Esophagus squamous epithelium (tissue), 4 donors: ENCODE results near the gene TUBB2B.

Source experiments
- POLR2A ChIP-seq, 4 donors: fragments of 450-650 bp; IDR thresholded peaks; one replicate each; pipeline ENCODE4 v1.6.1; 2017; ENCODE audit warnings: antibody characterized with exemption in 4 of 4, mild to moderate bottlenecking in 4 of 4, moderate library complexity in 3 of 4
- TF ChIP-seq, protein P1 (sequence below), 6 experiments: fragments of 450-650 bp in 4 of 6; fragments of 200-600 bp in 2 of 6; sonication (generic) in 2 of 6; IDR thresholded peaks; one replicate each; pipeline ENCODE4 v1.5.1; 2016 to 2019; ENCODE audit warnings: antibody characterized with exemption in 6 of 6, mild to moderate bottlenecking in 4 of 6, moderate library complexity in 4 of 6

DNA sequence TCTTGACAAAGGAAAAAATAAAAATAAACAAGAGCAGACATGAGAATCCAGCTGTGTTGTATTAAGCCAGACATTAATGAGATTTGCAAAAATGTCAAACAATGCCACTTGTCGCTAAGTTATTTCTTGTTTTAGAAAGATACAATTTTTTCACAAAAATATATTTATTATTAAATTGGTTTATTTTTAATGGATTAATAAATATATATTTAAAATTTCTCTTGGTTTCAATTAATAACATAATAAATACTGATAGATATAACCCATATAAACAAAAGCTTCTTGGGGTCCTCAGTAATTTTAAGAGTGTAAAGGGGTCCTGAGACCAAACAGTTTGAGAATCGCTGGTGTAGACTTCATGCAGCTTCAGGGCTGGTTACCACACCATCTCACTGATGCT lies 26.1 kb downstream of the TUBB2B start:
- TF ChIP-seq, protein P1, sequence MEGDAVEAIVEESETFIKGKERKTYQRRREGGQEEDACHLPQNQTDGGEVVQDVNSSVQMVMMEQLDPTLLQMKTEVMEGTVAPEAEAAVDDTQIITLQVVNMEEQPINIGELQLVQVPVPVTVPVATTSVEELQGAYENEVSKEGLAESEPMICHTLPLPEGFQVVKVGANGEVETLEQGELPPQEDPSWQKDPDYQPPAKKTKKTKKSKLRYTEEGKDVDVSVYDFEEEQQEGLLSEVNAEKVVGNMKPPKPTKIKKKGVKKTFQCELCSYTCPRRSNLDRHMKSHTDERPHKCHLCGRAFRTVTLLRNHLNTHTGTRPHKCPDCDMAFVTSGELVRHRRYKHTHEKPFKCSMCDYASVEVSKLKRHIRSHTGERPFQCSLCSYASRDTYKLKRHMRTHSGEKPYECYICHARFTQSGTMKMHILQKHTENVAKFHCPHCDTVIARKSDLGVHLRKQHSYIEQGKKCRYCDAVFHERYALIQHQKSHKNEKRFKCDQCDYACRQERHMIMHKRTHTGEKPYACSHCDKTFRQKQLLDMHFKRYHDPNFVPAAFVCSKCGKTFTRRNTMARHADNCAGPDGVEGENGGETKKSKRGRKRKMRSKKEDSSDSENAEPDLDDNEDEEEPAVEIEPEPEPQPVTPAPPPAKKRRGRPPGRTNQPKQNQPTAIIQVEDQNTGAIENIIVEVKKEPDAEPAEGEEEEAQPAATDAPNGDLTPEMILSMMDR (IDR thresholded peaks at IDR 0.05) = no peak
- no peak for TF ChIP-seq POLR2A (IDR thresholded peaks at IDR 0.05)
